T-helper 1 cell treated with Interleukin-12 subunit alpha and Interleukin-12 subunit beta and Interleukin-4 antibody, amounts not matched to agents 30 μg/mL and 1 μg/mL, for 36 hours (primary cell): ENCODE results near the gene IFT88.

ENCODE experiments used
- H3K27ac Mint-ChIP-seq: one replicate; pipeline ENCODE4 v1.8.0; 2021; ENCODE audit warnings: mild to moderate bottlenecking, mixed read lengths
- H3K27me3 Mint-ChIP-seq: one replicate; pipeline ENCODE4 v1.8.0; 2021; ENCODE audit warnings: low read depth, mixed read lengths
- H3K36me3 Mint-ChIP-seq: one replicate; pipeline ENCODE4 v1.8.0; 2021; ENCODE audit warnings: low read depth, mixed read lengths
- H3K4me1 Mint-ChIP-seq: one replicate; pipeline ENCODE4 v1.8.0; 2021; ENCODE audit warnings: low read depth, mixed read lengths
- H3K4me3 Mint-ChIP-seq: one replicate; pipeline ENCODE4 v1.8.0; 2021; ENCODE audit warnings: mild to moderate bottlenecking, moderate library complexity, mixed read lengths
- H3K9me3 Mint-ChIP-seq: one replicate; pipeline ENCODE4 v1.8.0; 2021; ENCODE audit warnings: mixed read lengths

Gene IFT88

DNA sequence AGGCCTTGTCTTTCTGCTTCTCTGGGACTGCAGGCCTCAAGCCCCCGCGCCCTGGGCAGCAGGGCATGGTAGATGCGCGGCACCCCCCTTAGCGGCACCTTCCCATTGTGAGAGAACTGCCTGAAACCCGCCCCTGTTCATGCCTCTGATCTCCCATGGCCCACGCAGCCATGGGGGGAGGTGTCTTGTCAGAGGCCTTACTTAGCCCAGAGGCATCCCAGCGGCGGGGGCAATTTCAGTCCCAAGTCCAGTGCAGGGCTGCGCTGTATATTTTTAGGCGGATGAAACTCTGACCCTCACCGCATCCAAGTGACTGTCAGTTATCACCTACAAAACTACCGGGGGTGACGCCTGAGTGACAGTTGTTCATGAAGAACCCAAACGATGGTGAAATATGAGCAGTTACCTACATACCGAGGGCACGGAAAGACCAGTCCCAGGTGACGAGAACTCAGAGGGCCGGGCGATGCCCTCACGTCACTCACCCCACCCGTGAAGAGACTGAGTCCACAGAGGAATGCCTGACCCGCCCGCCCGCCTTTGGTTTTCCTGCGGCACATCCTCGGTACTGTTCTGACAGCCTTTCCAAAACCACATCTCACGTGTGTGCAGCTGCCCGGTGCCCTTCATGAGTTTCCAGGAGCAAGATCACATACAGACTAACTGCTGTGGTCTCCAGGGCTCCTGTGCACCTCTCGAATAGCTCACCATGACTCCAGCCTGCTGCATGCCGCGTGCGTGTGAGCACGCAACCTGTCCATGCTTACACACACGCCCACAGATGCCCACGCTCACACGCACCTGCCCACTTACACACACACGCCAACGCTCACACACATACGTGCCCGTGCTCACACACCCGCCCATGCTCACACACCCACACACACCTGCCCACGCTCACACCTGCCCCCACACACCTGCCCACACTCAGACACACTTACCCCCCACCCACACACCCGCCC lies 150.9 kb downstream of the IFT88 start:
- no peaks in the 10 kb centered on the region for H3K36me3 Mint-ChIP-seq
- H3K4me1 Mint-ChIP-seq: peaks cover 4% of the 10 kb centered on the region
- peaks cover 28% of the 10 kb centered on the region for H3K27me3 Mint-ChIP-seq
- no peak overlapping the region for H3K4me3 Mint-ChIP-seq
- no peak overlapping the region for H3K27ac Mint-ChIP-seq
- H3K9me3 Mint-ChIP-seq: no peaks in the 10 kb centered on the region

DNA sequence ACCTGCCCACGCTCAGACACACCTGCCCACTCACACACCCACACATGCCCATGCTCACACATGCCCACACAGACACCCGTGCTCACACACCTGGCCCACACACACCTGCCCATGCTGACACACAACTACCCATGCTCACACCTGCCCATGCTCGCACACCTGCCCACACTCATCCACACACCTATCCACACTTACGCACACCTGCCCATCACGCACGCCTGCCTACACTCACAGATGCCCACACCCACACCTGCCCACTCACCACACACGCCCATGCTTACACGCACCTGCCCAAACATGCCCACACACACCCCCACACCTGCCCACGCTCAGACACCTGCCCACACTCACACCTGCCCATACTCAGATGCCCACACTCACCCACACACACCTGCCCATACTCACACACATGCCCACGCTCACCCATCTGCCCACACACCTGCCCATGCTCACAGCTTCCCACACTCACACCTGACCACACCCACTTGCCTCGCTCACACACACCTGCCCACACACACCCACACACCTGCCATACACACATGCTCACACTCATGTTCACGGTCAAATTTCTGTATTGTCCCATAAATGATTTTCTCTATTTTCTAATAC lies 152.1 kb downstream of the IFT88 start:
- H3K27me3 Mint-ChIP-seq: peaks cover 18% of the 10 kb centered on the region
- H3K36me3 Mint-ChIP-seq: no peaks in the 10 kb centered on the region
- H3K9me3 Mint-ChIP-seq: no peaks in the 10 kb centered on the region
- H3K4me3 Mint-ChIP-seq: no peak overlapping the region
- H3K4me1 Mint-ChIP-seq: peaks cover 1% of the 10 kb centered on the region
- no peak overlapping the region for H3K27ac Mint-ChIP-seq

DNA sequence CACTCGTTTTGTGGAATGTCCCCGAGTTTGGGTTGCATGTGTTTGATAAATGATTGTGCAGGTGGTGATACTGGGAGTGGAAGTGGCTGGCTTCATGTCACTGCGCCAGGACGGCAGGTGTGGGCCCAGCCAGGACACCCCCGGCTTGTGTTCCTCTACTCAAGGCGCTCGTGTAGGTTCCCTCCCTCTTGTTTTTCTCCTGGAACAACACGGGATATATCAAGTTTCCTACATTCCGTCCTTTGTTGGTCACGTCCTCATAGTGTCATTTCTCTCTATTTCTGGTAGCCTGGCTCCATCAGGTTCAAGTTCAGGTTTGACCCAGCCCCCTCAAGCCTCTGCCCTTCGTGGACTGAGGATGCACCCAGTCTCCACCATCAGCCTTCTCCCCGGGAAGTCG lies 152.8 kb downstream of the IFT88 start:
- Mint-ChIP-seq H3K4me3 (no peak overlapping the region), H3K9me3 (no peaks in the 10 kb centered on the region), H3K4me1 (no peaks in the 10 kb centered on the region), H3K27ac (no peak overlapping the region), H3K36me3 (no peaks in the 10 kb centered on the region), H3K27me3 (peaks cover 16% of the 10 kb centered on the region)

DNA sequence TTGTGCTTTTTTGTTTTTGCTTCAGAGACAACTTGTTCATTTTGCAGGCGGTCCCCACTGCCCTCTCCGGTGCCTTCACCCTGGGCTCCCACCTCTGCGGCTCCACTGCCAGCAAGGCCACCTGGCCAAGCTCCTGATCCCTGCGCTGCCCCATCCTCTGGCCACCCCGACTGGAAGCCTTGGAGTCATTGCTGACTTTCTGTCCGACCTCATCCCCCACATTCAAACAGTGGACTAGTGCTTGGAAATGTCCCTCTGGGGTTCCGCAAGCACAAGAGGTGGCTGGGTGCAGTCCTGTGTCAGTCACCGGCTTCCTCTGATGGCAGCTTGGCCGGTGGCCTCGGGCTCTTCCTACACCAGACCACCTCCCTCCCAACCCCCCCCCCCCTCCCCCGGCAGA lies 153.5 kb downstream of the IFT88 start:
- H3K4me3 Mint-ChIP-seq: no peak overlapping the region
- no peaks in the 10 kb centered on the region for H3K4me1 Mint-ChIP-seq
- peaks cover 16% of the 10 kb centered on the region for H3K27me3 Mint-ChIP-seq
- H3K36me3 Mint-ChIP-seq: no peaks in the 10 kb centered on the region
- H3K27ac Mint-ChIP-seq: no peak overlapping the region
- no peaks in the 10 kb centered on the region for H3K9me3 Mint-ChIP-seq

DNA sequence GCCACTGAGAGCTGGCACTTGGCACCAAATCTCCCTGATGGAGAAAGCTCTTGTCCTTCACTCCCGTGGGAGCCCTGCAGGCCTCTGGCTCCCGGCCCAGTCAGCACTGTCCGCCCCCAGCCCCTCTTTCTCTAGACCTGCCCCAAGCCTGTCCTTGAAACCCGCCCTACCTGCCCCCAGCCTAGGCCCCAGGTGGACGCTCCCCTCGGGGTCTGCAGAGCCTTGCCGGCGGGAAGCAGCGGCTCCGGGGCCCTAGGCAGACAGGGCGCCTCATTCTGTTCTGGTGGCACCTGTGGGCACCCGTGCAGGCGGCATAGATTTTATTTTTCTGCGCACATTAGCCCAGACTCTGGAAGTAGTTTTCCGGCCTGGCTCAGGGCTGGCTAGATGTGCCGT lies 154.1 kb downstream of the IFT88 start:
- H3K4me1 Mint-ChIP-seq: no peaks in the 10 kb centered on the region
- no peak overlapping the region for H3K4me3 Mint-ChIP-seq
- no peak overlapping the region for H3K27ac Mint-ChIP-seq
- H3K9me3 Mint-ChIP-seq: no peaks in the 10 kb centered on the region
- H3K27me3 Mint-ChIP-seq: peaks cover 16% of the 10 kb centered on the region
- H3K36me3 Mint-ChIP-seq: no peaks in the 10 kb centered on the region

DNA sequence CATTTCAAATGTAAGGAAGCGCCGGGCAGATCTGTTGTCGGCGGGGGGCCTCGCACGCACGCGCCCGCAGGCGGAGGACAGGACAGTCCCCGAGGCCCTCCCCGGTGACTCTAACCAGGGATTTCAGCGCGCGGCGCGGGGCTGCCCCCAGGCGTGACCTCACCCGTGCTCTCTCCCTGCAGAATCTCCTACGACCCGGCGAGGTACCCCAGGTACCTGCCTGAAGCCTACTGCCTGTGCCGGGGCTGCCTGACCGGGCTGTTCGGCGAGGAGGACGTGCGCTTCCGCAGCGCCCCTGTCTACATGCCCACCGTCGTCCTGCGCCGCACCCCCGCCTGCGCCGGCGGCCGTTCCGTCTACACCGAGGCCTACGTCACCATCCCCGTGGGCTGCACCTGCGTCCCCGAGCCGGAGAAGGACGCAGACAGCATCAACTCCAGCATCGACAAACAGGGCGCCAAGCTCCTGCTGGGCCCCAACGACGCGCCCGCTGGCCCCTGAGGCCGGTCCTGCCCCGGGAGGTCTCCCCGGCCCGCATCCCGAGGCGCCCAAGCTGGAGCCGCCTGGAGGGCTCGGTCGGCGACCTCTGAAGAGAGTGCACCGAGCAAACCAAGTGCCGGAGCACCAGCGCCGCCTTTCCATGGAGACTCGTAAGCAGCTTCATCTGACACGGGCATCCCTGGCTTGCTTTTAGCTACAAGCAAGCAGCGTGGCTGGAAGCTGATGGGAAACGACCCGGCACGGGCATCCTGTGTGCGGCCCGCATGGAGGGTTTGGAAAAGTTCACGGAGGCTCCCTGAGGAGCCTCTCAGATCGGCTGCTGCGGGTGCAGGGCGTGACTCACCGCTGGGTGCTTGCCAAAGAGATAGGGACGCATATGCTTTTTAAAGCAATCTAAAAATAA lies 154.7 kb downstream of the IFT88 start:
- H3K36me3 Mint-ChIP-seq: no peaks in the 10 kb centered on the region
- no peaks in the 10 kb centered on the region for H3K9me3 Mint-ChIP-seq
- H3K4me3 Mint-ChIP-seq: no peak overlapping the region
- H3K4me1 Mint-ChIP-seq: no peaks in the 10 kb centered on the region
- no peak overlapping the region for H3K27ac Mint-ChIP-seq
- peaks cover 16% of the 10 kb centered on the region for H3K27me3 Mint-ChIP-seq

DNA sequence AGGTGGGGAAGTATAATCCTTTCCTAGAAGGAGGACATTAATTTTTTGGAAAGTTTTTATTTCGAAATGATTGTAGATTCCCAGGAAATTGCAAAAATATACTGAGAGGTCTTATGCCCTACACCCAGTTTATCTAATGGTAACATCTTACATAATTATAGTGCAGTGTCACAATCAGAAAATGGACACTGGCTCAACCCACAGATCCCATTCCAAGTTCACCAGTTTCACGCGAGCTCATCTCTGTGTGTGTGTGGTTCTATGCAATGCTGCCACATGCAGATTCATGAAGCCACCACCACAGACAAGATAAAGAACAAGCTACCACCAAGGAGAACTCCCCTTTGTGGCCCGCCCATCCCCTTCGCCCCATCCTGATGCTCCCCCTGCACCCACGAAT lies 160.9 kb downstream of the IFT88 start:
- Mint-ChIP-seq H3K27ac (no peak overlapping the region), H3K4me1 (no peaks in the 10 kb centered on the region), H3K4me3 (no peak overlapping the region), H3K36me3 (no peaks in the 10 kb centered on the region), H3K9me3 (no peaks in the 10 kb centered on the region), H3K27me3 (peaks cover 3% of the 10 kb centered on the region)

DNA sequence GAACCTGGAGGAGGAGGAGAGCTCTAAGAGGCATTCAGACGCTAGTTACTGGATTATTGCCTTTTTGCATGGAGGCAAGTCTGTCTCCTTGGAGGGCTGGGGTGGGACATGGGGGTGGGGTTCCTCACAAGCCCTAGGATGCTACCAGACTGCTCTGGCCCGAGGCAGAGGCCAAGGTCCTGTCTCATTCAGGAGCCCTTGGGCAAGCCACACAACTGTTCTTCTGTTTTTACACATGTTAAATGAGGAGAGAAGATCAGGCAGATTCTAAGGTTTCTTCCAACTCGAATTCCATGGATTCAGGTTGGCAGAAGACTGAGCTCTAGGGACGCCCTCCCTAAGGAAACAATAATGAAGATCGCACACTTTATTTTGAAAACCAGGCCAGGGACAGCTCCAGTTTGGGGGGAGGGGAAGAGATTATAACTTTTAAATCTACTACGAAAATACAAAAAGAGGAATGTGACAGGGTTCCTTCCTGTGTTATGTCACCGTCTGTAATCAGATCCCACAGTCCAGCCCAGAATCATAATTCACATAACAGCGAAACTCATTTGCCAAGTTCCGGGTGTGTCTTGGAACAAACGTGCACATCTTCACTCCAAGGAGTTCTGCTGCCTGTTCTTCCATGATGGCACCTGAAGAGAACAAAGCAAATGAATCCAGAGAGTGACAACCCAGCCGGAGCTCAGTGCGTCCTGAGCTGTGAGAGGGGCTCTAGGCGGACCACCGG lies 161.8 kb downstream of the IFT88 start:
- no peak overlapping the region for H3K27ac Mint-ChIP-seq
- no peaks in the 10 kb centered on the region for H3K27me3 Mint-ChIP-seq

DNA sequence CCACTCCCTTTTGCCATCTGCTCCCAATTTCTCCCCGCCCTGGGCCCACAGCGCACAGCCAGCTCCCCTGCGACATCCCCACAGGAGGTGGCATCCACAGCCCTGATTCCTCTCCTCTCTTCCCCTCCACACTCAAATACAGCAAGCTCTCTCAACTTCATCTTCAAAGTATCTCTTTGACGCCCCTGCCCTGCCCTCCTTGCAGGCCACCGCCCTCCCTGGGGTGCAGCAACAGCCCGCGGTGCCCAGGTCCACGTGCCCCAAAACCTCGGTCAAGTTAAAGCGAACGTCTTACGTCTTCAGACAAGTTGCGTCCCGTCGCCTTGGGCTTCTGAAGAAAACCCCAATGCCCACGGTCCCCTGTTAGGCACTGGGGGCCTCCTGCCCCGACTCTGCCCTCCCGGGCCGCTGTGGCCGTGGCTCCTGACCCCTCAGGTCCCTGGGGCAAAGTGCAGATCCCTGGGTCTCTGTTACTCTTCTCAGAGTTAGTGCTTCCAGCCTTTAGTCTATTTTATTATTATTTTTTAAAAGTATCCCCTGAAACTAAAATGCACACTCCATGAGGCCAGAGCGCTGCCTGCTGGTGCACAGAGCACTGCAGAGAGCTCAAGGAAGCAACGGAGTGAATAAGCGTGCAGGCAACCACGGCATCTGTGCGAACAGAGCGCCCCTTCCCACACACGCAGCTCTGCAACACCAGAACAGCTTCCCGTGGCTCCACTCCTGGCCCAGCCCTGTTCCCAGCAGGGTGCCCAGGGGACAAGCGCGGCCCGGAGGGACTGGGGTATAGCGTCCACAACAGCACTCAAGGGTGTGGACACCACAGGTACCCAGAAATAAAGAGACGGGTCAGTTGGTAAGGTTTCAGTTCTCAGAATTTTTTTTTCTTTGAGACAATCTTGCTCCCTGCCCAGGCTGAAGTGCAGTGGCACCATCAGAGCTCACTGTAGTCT lies 163.0 kb downstream of the IFT88 start:
- no peaks in the 10 kb centered on the region for H3K27me3 Mint-ChIP-seq
- H3K4me1 Mint-ChIP-seq: no peaks in the 10 kb centered on the region
- H3K4me3 Mint-ChIP-seq: no peak overlapping the region
- no peak overlapping the region for H3K27ac Mint-ChIP-seq
- no peaks in the 10 kb centered on the region for H3K36me3 Mint-ChIP-seq
- H3K9me3 Mint-ChIP-seq: no peaks in the 10 kb centered on the region

More for the DNA sequence above, 161.8 kb downstream of the IFT88 start:
- H3K9me3 Mint-ChIP-seq: no peaks in the 10 kb centered on the region
- no peaks in the 10 kb centered on the region for H3K36me3 Mint-ChIP-seq
- no peak overlapping the region for H3K4me3 Mint-ChIP-seq
- no peaks in the 10 kb centered on the region for H3K4me1 Mint-ChIP-seq

DNA sequence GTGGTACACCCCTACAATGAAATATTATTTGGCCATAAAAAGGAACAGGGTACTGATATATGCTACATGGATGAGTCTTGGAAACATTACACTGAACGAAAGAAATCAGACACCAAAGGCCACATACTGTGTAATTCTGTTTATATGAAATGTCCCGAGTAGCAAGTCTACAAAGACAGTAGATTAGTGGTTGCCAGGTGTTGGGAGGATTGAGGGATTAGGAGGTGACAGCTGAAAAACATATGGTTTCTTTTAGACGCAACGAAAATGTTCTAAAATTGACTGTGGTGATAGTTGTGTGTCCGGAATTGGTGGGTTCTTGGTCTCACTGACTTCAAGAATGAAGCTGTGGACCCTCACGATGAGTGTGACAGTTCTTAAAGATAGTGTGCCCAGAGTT lies 171.7 kb downstream of the IFT88 start:
- H3K4me1 Mint-ChIP-seq: no peaks in the 10 kb centered on the region
- H3K9me3 Mint-ChIP-seq: no peaks in the 10 kb centered on the region
- H3K4me3 Mint-ChIP-seq: no peak overlapping the region
- H3K27me3 Mint-ChIP-seq: no peaks in the 10 kb centered on the region
- no peak overlapping the region for H3K27ac Mint-ChIP-seq
- peaks cover 2% of the 10 kb centered on the region for H3K36me3 Mint-ChIP-seq

DNA sequence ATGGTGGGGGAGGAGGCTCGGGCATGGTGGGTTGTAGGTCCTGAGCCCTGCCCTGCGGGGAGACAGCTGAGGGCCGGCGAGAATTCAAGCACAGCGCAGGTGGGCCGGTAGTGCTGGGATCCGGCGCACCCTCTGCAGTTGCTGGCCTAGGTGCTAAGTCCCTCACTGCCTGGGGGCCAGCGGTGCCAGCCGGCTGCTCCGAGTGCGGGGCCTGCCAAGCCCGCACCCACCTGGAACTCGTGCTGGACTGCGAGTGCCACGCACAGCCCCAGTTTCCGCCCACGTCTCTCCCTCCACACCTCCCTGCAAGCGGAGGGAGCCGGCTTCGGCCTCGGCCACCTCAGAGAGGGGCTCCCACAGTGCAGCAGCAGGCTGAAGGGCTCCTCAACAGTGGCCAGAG lies 173.1 kb downstream of the IFT88 start:
- no peaks in the 10 kb centered on the region for H3K27me3 Mint-ChIP-seq
- H3K4me3 Mint-ChIP-seq: no peak overlapping the region
- peaks cover 2% of the 10 kb centered on the region for H3K36me3 Mint-ChIP-seq
- no peaks in the 10 kb centered on the region for H3K4me1 Mint-ChIP-seq
- H3K27ac Mint-ChIP-seq: no peak overlapping the region
- H3K9me3 Mint-ChIP-seq: peaks cover 13% of the 10 kb centered on the region
